Activated gamma-delta T cell (primary cell): ENCODE measurements around the gene FKBP5.

Experiments
- DNase-seq: peaks from one replicate; lab custom pipeline; 2025; lab: John Stamatoyannopoulos, UW

FKBP5 gene

GRCh38 chr6:35663447-35664235, 25.1 kb downstream of the FKBP5 start:
- DNase-seq = no peak

- no peak for DNase-seq
Observed at GRCh38 chr6:35662999-35663398, 25.7 kb downstream of the FKBP5 start.

GRCh38 chr6:35654883-35655282, 33.8 kb downstream of the FKBP5 start:
- no peak for DNase-seq

- no peak for DNase-seq
Observed at GRCh38 chr6:35651244-35651643, 37.5 kb downstream of the FKBP5 start.

- no peak for DNase-seq
Observed at GRCh38 chr6:35650015-35650414, 38.7 kb downstream of the FKBP5 start.

GRCh38 chr6:35648203-35648602, 40.5 kb downstream of the FKBP5 start:
- no peak for DNase-seq

GRCh38 chr6:35647400-35647799, 41.3 kb downstream of the FKBP5 start:
- no peak for DNase-seq

- DNase-seq = no peak
Observed at GRCh38 chr6:35643162-35643535, 45.6 kb downstream of the FKBP5 start.

- no peak for DNase-seq
Observed at GRCh38 chr6:35642471-35643161, 46.1 kb downstream of the FKBP5 start.

- no peak for DNase-seq
Observed at GRCh38 chr6:35640017-35640664, 48.6 kb downstream of the FKBP5 start.

GRCh38 chr6:35638679-35639078, 50.0 kb downstream of the FKBP5 start:
- no peak for DNase-seq

GRCh38 chr6:35637911-35638310, 50.8 kb downstream of the FKBP5 start:
- no peak for DNase-seq

- DNase-seq = no peak
Observed at GRCh38 chr6:35635601-35636597, 52.8 kb downstream of the FKBP5 start.

- no peak for DNase-seq
Observed at GRCh38 chr6:35634316-35634715, 54.4 kb downstream of the FKBP5 start.

- no peak for DNase-seq
Observed at GRCh38 chr6:35633579-35634089, 55.1 kb downstream of the FKBP5 start.

- DNase-seq = no peak
Observed at GRCh38 chr6:35629876-35630378, 58.8 kb downstream of the FKBP5 start.

GRCh38 chr6:35626401-35626800, 62.3 kb downstream of the FKBP5 start:
- no peak for DNase-seq

GRCh38 chr6:35624341-35625070, 64.2 kb downstream of the FKBP5 start:
- no peak for DNase-seq

GRCh38 chr6:35622283-35622682, 66.4 kb downstream of the FKBP5 start:
- no peak for DNase-seq

- DNase-seq = no peak
Observed at GRCh38 chr6:35620706-35621105, 68.0 kb downstream of the FKBP5 start.

GRCh38 chr6:35613762-35614161, 75.0 kb downstream of the FKBP5 start:
- DNase-seq = no peak
